Measurements from ENCODE around the gene CHD3. TPM values are rescaled to one million over a fixed set of nuclear protein-coding genes. Genes with fewer than 3 reads are reported as not detected.

CHD3 gene
- total and polyA plus RNA-seq, 2 of the 13 experiments (the other 11 are each of a cell fraction or from before 2014, with no cell fraction given), result 2.7 to 3.7 TPM

DNA sequence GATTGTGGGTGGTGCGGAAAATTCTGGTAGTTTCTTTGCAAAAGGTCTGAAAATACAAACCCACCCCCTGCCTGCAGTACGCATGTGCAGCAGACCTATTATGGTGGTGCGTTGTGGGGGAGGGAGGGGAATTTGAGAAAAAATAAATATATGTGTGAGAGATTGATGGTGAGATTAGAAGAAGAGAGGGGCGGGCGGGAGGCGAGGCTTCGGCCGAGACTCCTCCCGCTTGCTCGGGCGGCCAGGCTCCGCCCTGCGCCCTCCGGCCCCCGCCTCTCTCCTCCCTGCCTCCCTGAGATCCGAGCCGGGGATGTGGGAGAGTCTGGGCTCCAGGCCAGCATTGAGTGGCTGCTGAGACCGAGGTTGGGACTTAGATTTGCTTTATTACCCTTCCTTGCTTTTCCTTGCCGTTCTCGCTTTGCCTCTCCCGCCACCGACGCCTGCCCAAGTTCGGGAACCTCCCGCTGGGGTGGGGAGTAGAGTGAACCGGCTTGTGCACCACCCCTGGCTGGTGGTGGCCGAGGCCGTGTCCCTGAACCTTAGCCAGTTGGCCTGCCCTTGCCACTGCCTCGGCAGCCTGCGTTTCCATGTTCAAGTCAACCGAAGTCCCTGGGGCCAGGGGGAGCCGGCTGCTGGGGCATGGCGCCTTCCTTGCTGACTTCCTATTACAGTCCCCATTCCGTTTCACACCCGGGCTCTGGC, 956 bp upstream of the CHD3 start (continued):
- TF ChIP-seq SMYD3 (CRISPR knock-in tag; IDR thresholded peaks at IDR 0.05), result no peak
- no peak for TF ChIP-seq SPEN (CRISPR knock-in tag; IDR thresholded peaks at IDR 0.05; ENCODE audit: low read depth)
- no peak for TF ChIP-seq IKZF1 (IDR thresholded peaks at IDR 0.05)
- TF ChIP-seq TAF1 (CRISPR knock-in tag; IDR thresholded peaks at IDR 0.05), result peak; percentile 64
- no peak for TF ChIP-seq ZC3H13 (CRISPR knock-in tag; IDR thresholded peaks at IDR 0.05)
- TF ChIP-seq STAG1 (CRISPR knock-in tag; IDR thresholded peaks at IDR 0.05), result no peak; the same call in 1 of the 2 replicates
- no peak for TF ChIP-seq TP53 (CRISPR knock-in tag; conservative IDR thresholded peaks at IDR 0.05)
- no peak for TF ChIP-seq NFYB (CRISPR knock-in tag; IDR thresholded peaks at IDR 0.05)
- TF ChIP-seq PHF8 (CRISPR knock-in tag; IDR thresholded peaks at IDR 0.05), result peak; percentile 71
- TF ChIP-seq, protein P1, sequence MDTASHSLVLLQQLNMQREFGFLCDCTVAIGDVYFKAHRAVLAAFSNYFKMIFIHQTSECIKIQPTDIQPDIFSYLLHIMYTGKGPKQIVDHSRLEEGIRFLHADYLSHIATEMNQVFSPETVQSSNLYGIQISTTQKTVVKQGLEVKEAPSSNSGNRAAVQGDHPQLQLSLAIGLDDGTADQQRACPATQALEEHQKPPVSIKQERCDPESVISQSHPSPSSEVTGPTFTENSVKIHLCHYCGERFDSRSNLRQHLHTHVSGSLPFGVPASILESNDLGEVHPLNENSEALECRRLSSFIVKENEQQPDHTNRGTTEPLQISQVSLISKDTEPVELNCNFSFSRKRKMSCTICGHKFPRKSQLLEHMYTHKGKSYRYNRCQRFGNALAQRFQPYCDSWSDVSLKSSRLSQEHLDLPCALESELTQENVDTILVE (CRISPR knock-in tag; IDR thresholded peaks at IDR 0.05), result no peak
- no peak for TF ChIP-seq KLF13 (CRISPR knock-in tag; IDR thresholded peaks at IDR 0.05)
- TF ChIP-seq ATAD3A (CRISPR knock-in tag; IDR thresholded peaks at IDR 0.05), result no peak
- TF ChIP-seq, protein P2, sequence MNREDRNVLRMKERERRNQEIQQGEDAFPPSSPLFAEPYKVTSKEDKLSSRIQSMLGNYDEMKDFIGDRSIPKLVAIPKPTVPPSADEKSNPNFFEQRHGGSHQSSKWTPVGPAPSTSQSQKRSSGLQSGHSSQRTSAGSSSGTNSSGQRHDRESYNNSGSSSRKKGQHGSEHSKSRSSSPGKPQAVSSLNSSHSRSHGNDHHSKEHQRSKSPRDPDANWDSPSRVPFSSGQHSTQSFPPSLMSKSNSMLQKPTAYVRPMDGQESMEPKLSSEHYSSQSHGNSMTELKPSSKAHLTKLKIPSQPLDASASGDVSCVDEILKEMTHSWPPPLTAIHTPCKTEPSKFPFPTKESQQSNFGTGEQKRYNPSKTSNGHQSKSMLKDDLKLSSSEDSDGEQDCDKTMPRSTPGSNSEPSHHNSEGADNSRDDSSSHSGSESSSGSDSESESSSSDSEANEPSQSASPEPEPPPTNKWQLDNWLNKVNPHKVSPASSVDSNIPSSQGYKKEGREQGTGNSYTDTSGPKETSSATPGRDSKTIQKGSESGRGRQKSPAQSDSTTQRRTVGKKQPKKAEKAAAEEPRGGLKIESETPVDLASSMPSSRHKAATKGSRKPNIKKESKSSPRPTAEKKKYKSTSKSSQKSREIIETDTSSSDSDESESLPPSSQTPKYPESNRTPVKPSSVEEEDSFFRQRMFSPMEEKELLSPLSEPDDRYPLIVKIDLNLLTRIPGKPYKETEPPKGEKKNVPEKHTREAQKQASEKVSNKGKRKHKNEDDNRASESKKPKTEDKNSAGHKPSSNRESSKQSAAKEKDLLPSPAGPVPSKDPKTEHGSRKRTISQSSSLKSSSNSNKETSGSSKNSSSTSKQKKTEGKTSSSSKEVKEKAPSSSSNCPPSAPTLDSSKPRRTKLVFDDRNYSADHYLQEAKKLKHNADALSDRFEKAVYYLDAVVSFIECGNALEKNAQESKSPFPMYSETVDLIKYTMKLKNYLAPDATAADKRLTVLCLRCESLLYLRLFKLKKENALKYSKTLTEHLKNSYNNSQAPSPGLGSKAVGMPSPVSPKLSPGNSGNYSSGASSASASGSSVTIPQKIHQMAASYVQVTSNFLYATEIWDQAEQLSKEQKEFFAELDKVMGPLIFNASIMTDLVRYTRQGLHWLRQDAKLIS (CRISPR knock-in tag; IDR thresholded peaks at IDR 0.05), result 0 out of 2 replicates have a peak, but pooled peaks have one; percentile 39
- no peak for TF ChIP-seq ZMYM2 (CRISPR knock-in tag; IDR thresholded peaks at IDR 0.05)
- TF ChIP-seq SRSF1 (optimal IDR thresholded peaks at IDR 0.05; ENCODE audit: low read depth, low read length), result no peak
- TF ChIP-seq, protein P3, sequence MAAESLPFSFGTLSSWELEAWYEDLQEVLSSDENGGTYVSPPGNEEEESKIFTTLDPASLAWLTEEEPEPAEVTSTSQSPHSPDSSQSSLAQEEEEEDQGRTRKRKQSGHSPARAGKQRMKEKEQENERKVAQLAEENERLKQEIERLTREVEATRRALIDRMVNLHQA (CRISPR knock-in tag; IDR thresholded peaks at IDR 0.05), result no peak
- TF ChIP-seq ZNF598 (CRISPR knock-in tag; IDR thresholded peaks at IDR 0.05; ENCODE audit: borderline replicate concordance), result no peak
- TF ChIP-seq YY1 (IDR thresholded peaks at IDR 0.05; ENCODE audit: insufficient read depth, insufficient replicate concordance, low read depth, low read length), result peak; percentile 22
- no peak for TF ChIP-seq FOXJ3 (CRISPR knock-in tag; IDR thresholded peaks at IDR 0.05; ENCODE audit: borderline replicate concordance)
- no peak for TF ChIP-seq TAF15 (IDR thresholded peaks at IDR 0.05; ENCODE audit: low read depth, low read length, poor library complexity, severe bottlenecking)
- no peak for TF ChIP-seq DPF2 (CRISPR knock-in tag; IDR thresholded peaks at IDR 0.05; ENCODE audit: borderline replicate concordance, low read depth)
- TF ChIP-seq ZNF205 (CRISPR knock-in tag; IDR thresholded peaks at IDR 0.05), result no peak
- TF ChIP-seq, protein P4, sequence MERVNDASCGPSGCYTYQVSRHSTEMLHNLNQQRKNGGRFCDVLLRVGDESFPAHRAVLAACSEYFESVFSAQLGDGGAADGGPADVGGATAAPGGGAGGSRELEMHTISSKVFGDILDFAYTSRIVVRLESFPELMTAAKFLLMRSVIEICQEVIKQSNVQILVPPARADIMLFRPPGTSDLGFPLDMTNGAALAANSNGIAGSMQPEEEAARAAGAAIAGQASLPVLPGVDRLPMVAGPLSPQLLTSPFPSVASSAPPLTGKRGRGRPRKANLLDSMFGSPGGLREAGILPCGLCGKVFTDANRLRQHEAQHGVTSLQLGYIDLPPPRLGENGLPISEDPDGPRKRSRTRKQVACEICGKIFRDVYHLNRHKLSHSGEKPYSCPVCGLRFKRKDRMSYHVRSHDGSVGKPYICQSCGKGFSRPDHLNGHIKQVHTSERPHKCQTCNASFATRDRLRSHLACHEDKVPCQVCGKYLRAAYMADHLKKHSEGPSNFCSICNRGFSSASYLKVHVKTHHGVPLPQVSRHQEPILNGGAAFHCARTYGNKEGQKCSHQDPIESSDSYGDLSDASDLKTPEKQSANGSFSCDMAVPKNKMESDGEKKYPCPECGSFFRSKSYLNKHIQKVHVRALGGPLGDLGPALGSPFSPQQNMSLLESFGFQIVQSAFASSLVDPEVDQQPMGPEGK (CRISPR knock-in tag; IDR thresholded peaks at IDR 0.05), result peak; percentile 55
- TF ChIP-seq KAT7 (CRISPR knock-in tag; IDR thresholded peaks at IDR 0.05; ENCODE audit: borderline replicate concordance), result no peak; the same call in 1 of the 2 replicates
